Measurements from ENCODE around the gene HILPDA. TPM values are rescaled to one million over a fixed set of nuclear protein-coding genes. Genes with fewer than 3 reads are reported as not detected.

The HILPDA gene
- total RNA-seq (2014; rRNA removed; shearing (Covaris generic)) = 7.7 and 10.7 TPM in 2 replicates

- peak within 1 kb of the TSS; percentile 65 for H3K4me3 ChIP-seq
- no peaks in the 10 kb centered on the region for H3K27me3 ChIP-seq (replicated peaks)
- peaks cover 22% of the 10 kb centered on the region for H3K4me1 ChIP-seq (replicated peaks)
- H3K9me3 ChIP-seq (replicated peaks) = no peaks in the 10 kb centered on the region
- peak within 1 kb of the TSS; percentile 65 for H3K27ac ChIP-seq
- peaks cover 10% of the 10 kb centered on the region; the same call in 1 of the 2 replicates for H3K36me3 ChIP-seq
- DNase-seq (ENCODE audit: low read depth in 1 of 2, low spot score in 2 of 2) = peak; percentile 95
Measured at GRCh38 chr7:128455543-128456254, at the start of gene HILPDA. Gene HILPDA (plus strand): TSS chr7:128455878. CDS start chr7:128457269, 1,391 bp downstream.

GRCh38 chr7:128406314-128407232, 49.1 kb upstream of the HILPDA start:
- H3K27me3 ChIP-seq (replicated peaks) = no peaks in the 10 kb centered on the region
- no peak overlapping the region for H3K4me3 ChIP-seq
- H3K4me1 ChIP-seq (replicated peaks) = peaks cover 25% of the 10 kb centered on the region
- H3K9me3 ChIP-seq (replicated peaks) = no peaks in the 10 kb centered on the region
- H3K36me3 ChIP-seq = peaks cover 6% of the 10 kb centered on the region
- H3K27ac ChIP-seq = no peak overlapping the region
- no peak for DNase-seq (ENCODE audit: low read depth in 1 of 2, low spot score in 2 of 2)

- Histone ChIP-seq H3K4me3 (no peak overlapping the region), H3K27me3 (replicated peaks) (no peaks in the 10 kb centered on the region), H3K9me3 (replicated peaks) (no peaks in the 10 kb centered on the region), H3K27ac (no peak overlapping the region), H3K4me1 (replicated peaks) (peaks cover 25% of the 10 kb centered on the region), H3K36me3 (peaks cover 6% of the 10 kb centered on the region)
- DNase-seq (ENCODE audit: low read depth in 1 of 2, low spot score in 2 of 2) = no peak
Measured at GRCh38 chr7:128407233-128407589, 48.5 kb upstream of the HILPDA start.

- Histone ChIP-seq H3K9me3 (replicated peaks) (no peaks in the 10 kb centered on the region), H3K4me1 (replicated peaks) (peaks cover 25% of the 10 kb centered on the region), H3K4me3 (no peak overlapping the region), H3K36me3 (peaks cover 4% of the 10 kb centered on the region), H3K27ac (no peak overlapping the region), H3K27me3 (replicated peaks) (no peaks in the 10 kb centered on the region)
- peak in 1 of 2 experiments; percentile 34 for DNase-seq (ENCODE audit: low read depth in 1 of 2, low spot score in 2 of 2)
Measured at GRCh38 chr7:128407751-128408708, 47.6 kb upstream of the HILPDA start.

- DNase-seq (ENCODE audit: low read depth in 1 of 2, low spot score in 2 of 2) = no peak
- H3K27me3 ChIP-seq (replicated peaks) = no peaks in the 10 kb centered on the region; the same call in 1 of the 2 replicates
- no peak overlapping the region for H3K27ac ChIP-seq
- peak overlapping the region; percentile 57 for H3K4me3 ChIP-seq
- H3K36me3 ChIP-seq = peaks cover 4% of the 10 kb centered on the region; the same call in 1 of the 2 replicates
- no peaks in the 10 kb centered on the region for H3K9me3 ChIP-seq (replicated peaks)
- H3K4me1 ChIP-seq (replicated peaks) = peaks cover 25% of the 10 kb centered on the region
Measured at GRCh38 chr7:128408709-128409595, 46.7 kb upstream of the HILPDA start.

GRCh38 chr7:128409596-128410450, 45.9 kb upstream of the HILPDA start, which contains the start of gene IMPDH1:
Gene IMPDH1 (minus strand): TSS chr7:128409982. CDS start chr7:128409901, 81 bp downstream.
- Histone ChIP-seq H3K36me3 (peaks cover 4% of the 10 kb centered on the region; the same call in 1 of the 2 replicates), H3K27me3 (replicated peaks) (no peaks in the 10 kb centered on the region; the same call in none of the 2 replicates), H3K4me1 (replicated peaks) (peaks cover 19% of the 10 kb centered on the region), H3K27ac (no peak within 1 kb of the TSS), H3K9me3 (replicated peaks) (no peaks in the 10 kb centered on the region), H3K4me3 (peak within 1 kb of the TSS; percentile 57)
- peak; percentile 87 to 92 for DNase-seq (ENCODE audit: low read depth in 1 of 2, low spot score in 2 of 2)

GRCh38 chr7:128410451-128410753, 45.3 kb upstream of the HILPDA start:
- H3K4me3 ChIP-seq = peak overlapping the region; percentile 57
- DNase-seq (ENCODE audit: low read depth in 1 of 2, low spot score in 2 of 2) = no peak
- no peaks in the 10 kb centered on the region for H3K9me3 ChIP-seq (replicated peaks)
- H3K4me1 ChIP-seq (replicated peaks) = peaks cover 14% of the 10 kb centered on the region
- H3K27me3 ChIP-seq (replicated peaks) = no peaks in the 10 kb centered on the region; the same call in none of the 2 replicates
- no peak overlapping the region for H3K27ac ChIP-seq
- H3K36me3 ChIP-seq = peaks cover 3% of the 10 kb centered on the region; the same call in 1 of the 2 replicates

- H3K4me3 ChIP-seq = no peak overlapping the region
- H3K9me3 ChIP-seq (replicated peaks) = no peaks in the 10 kb centered on the region
- DNase-seq (ENCODE audit: low read depth in 1 of 2, low spot score in 2 of 2) = no peak
- no peaks in the 10 kb centered on the region for H3K36me3 ChIP-seq
- no peak overlapping the region for H3K27ac ChIP-seq
- no peaks in the 10 kb centered on the region; the same call in none of the 2 replicates for H3K27me3 ChIP-seq (replicated peaks)
- H3K4me1 ChIP-seq (replicated peaks) = peaks cover 3% of the 10 kb centered on the region; the same call in 1 of the 2 replicates
Measured at GRCh38 chr7:128415217-128415785, 40.4 kb upstream of the HILPDA start.

GRCh38 chr7:128417071-128417470, 38.6 kb upstream of the HILPDA start:
- H3K27ac ChIP-seq = no peak overlapping the region
- no peaks in the 10 kb centered on the region; the same call in none of the 2 replicates for H3K27me3 ChIP-seq (replicated peaks)
- DNase-seq (ENCODE audit: low read depth in 1 of 2, low spot score in 2 of 2) = no peak
- no peaks in the 10 kb centered on the region for H3K9me3 ChIP-seq (replicated peaks)
- no peaks in the 10 kb centered on the region for H3K36me3 ChIP-seq
- no peak overlapping the region for H3K4me3 ChIP-seq
- no peaks in the 10 kb centered on the region for H3K4me1 ChIP-seq (replicated peaks)

GRCh38 chr7:128419257-128419656, 36.4 kb upstream of the HILPDA start:
- Histone ChIP-seq H3K27ac (no peak overlapping the region), H3K9me3 (replicated peaks) (no peaks in the 10 kb centered on the region), H3K27me3 (replicated peaks) (no peaks in the 10 kb centered on the region; the same call in 1 of the 2 replicates), H3K4me1 (replicated peaks) (no peaks in the 10 kb centered on the region), H3K36me3 (no peaks in the 10 kb centered on the region), H3K4me3 (no peak overlapping the region)
- DNase-seq (ENCODE audit: low read depth in 1 of 2, low spot score in 2 of 2) = no peak

GRCh38 chr7:128420773-128421172, 34.9 kb upstream of the HILPDA start:
- Histone ChIP-seq H3K4me1 (replicated peaks) (no peaks in the 10 kb centered on the region), H3K27ac (no peak overlapping the region), H3K27me3 (replicated peaks) (no peaks in the 10 kb centered on the region), H3K9me3 (replicated peaks) (no peaks in the 10 kb centered on the region), H3K4me3 (no peak overlapping the region), H3K36me3 (no peaks in the 10 kb centered on the region)
- DNase-seq (ENCODE audit: low read depth in 1 of 2, low spot score in 2 of 2) = no peak

Measured in SJSA1 (cell line).